ENCODE data around the gene BUB3. TPM values are rescaled to one million over a fixed set of nuclear protein-coding genes. Genes with fewer than 3 reads are reported as not detected.

BUB3 gene
- total and polyA plus RNA-seq, 2 of the 13 experiments (the other 11 are each of a cell fraction or from before 2014, with no cell fraction given): 174 to 188 TPM

DNA sequence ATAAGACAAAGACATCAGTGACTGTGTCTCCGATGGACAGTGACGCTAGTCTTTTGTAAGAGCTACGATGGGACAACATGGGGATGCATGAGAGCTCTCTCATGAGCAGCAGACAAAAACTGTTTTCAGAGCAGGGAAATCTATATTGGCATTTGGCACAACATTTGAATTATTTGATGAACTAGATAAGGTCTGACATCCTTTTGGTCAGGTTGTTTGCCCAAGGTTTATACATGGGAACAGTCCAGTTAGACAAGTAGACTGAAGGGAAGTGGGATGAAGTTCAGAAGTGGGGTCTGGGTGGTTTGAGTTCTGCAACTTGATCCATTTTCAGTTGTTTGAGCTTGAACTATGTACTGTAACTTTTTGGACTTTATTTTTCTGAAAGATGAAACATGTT, 50.8 kb downstream of the BUB3 start (continued):
- TF ChIP-seq, protein P1, sequence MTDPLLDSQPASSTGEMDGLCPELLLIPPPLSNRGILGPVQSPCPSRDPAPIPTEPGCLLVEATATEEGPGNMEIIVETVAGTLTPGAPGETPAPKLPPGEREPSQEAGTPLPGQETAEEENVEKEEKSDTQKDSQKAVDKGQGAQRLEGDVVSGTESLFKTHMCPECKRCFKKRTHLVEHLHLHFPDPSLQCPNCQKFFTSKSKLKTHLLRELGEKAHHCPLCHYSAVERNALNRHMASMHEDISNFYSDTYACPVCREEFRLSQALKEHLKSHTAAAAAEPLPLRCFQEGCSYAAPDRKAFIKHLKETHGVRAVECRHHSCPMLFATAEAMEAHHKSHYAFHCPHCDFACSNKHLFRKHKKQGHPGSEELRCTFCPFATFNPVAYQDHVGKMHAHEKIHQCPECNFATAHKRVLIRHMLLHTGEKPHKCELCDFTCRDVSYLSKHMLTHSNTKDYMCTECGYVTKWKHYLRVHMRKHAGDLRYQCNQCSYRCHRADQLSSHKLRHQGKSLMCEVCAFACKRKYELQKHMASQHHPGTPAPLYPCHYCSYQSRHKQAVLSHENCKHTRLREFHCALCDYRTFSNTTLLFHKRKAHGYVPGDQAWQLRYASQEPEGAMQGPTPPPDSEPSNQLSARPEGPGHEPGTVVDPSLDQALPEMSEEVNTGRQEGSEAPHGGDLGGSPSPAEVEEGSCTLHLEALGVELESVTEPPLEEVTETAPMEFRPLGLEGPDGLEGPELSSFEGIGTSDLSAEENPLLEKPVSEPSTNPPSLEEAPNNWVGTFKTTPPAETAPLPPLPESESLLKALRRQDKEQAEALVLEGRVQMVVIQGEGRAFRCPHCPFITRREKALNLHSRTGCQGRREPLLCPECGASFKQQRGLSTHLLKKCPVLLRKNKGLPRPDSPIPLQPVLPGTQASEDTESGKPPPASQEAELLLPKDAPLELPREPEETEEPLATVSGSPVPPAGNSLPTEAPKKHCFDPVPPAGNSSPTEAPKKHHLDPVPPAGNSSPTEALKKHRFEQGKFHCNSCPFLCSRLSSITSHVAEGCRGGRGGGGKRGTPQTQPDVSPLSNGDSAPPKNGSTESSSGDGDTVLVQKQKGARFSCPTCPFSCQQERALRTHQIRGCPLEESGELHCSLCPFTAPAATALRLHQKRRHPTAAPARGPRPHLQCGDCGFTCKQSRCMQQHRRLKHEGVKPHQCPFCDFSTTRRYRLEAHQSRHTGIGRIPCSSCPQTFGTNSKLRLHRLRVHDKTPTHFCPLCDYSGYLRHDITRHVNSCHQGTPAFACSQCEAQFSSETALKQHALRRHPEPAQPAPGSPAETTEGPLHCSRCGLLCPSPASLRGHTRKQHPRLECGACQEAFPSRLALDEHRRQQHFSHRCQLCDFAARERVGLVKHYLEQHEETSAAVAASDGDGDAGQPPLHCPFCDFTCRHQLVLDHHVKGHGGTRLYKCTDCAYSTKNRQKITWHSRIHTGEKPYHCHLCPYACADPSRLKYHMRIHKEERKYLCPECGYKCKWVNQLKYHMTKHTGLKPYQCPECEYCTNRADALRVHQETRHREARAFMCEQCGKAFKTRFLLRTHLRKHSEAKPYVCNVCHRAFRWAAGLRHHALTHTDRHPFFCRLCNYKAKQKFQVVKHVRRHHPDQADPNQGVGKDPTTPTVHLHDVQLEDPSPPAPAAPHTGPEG (CRISPR knock-in tag; IDR thresholded peaks at IDR 0.05): no peak

DNA sequence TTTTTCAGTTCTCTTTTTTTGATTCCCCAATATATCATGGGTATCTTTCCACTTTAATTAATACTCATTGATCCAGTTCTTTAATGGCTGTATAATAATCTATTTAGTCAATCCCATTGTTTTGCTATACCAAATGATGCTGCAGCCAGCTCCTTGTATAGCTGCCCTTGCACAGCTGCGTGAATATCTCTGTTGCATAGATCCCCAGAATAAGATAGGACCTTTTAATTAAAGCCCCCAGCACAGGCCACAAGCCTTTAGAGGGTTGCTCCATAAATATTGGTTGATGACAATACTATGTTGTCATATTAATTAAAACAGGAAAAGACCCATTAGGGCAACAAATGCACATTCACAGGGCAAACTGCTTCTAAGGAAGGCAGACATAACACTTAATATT, 57.9 kb downstream of the BUB3 start:
- 85% methylated on average over 1 of the region's 1 CpG for WGBS (ENCODE audit: low lambda C conversion rate)

More for the DNA sequence above, 57.9 kb downstream of the BUB3 start:
- in situ Hi-C loops (cut with HindIII; ENCODE audit: extremely low pct_ligation_motif_present, low pct_unique_long_range_greater_than_20kb) (no loop called here), intact Hi-C loops (cut with micrococcal nuclease; ENCODE audit: unreplicated experiment) (no loop called here)
- ChIA-PET POLR2A (no interaction called here), CTCF (ENCODE audit: low intra/inter-chr PET ratio, low total read pairs) (no interaction called here)
- no peak overlapping the region for H3K27ac ChIP-seq (ENCODE audit: extremely low read length, insufficient read depth, low read length)
- H3K27me3 ChIP-seq (ENCODE audit: control insufficient read depth in 1 of 2, insufficient read depth in 2 of 2, low read length in 2 of 2): no peaks in the 10 kb centered on the region
- TF ChIP-seq JDP2 (CRISPR knock-in tag; IDR thresholded peaks at IDR 0.05; ENCODE audit: borderline replicate concordance) (no peak), ZNF644 (CRISPR knock-in tag; IDR thresholded peaks at IDR 0.05; ENCODE audit: low read depth) (no peak), NFE2L1 (CRISPR knock-in tag; IDR thresholded peaks at IDR 0.05; ENCODE audit: borderline replicate concordance) (no peak), ZNF75D (CRISPR knock-in tag; IDR thresholded peaks at IDR 0.05; ENCODE audit: borderline replicate concordance) (no peak)
- FAIRE-seq (no peak), ATAC-seq (no peak), DNase-seq (ENCODE audit: low spot score) (no peak)
- no TSS peak for BruUV-seq (replicated peaks)
- H3K4me2 ChIP-seq (ENCODE audit: low read depth, low read length): no peak overlapping the region
- no peaks in the 10 kb centered on the region for H4K20me1 ChIP-seq (ENCODE audit: insufficient read depth, low read length)
- H2AFZ ChIP-seq (ENCODE audit: low read length): no peak overlapping the region
- no peak overlapping the region for H3K4me3 ChIP-seq (replicated peaks in 1 of 3; ENCODE audit: insufficient read depth in 1 of 3, low read depth in 2 of 3, low read length in 3 of 3)
- no peak overlapping the region for H3K9ac ChIP-seq (ENCODE audit: insufficient read depth, low read depth, low read length)
- H3K9me3 ChIP-seq (ENCODE audit: low read length): peaks cover 10% of the 10 kb centered on the region
- H3K79me2 ChIP-seq (ENCODE audit: insufficient read depth, low read length): no peaks in the 10 kb centered on the region
- no peaks in the 10 kb centered on the region for H3K4me1 ChIP-seq (ENCODE audit: insufficient read depth, low read length)
- H3K36me3 ChIP-seq (replicated peaks in 1 of 2; ENCODE audit: control insufficient read depth in 1 of 2, insufficient read depth in 2 of 2, low read length in 2 of 2): no peaks in the 10 kb centered on the region

Data from HepG2 (cell line).